ENCODE measurements around the gene USP20. TPM values are rescaled to one million over a fixed set of nuclear protein-coding genes. Genes with fewer than 3 reads are reported as not detected.

USP20 gene
- total RNA-seq, 6 experiments from 2014 or later: 7.5 to 14.0 (median 10.8) TPM

DNA sequence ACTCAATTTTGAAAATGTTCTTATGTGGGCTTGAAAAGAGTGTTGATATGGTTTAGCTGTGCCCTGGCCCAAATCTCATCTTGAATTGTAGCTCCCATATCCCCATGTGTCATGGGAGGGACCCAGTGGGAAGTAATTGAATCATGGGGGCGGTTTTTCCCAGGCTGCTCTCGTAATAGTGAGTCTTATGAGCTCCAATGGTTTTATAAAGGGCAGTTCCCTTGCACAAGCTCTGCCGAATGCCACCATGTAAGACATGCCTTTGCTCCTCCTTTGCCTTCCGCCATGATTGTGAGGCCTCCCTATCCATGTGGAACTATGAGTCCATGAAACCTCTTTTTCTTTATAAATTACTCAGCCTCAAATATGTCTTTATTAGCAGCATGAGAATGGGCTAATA, 71.0 kb downstream of the USP20 start:
- 100% methylated on average over 2 of the region's 4 CpGs for WGBS (ENCODE audit: insufficient coverage, low coverage, low lambda C conversion rate, missing lambda C conversion rate)
- H3K9me3 ChIP-seq: no peaks in the 10 kb centered on the region
- TF ChIP-seq POLR2A (IDR thresholded peaks at IDR 0.05): no peak
- TF ChIP-seq, protein P1, sequence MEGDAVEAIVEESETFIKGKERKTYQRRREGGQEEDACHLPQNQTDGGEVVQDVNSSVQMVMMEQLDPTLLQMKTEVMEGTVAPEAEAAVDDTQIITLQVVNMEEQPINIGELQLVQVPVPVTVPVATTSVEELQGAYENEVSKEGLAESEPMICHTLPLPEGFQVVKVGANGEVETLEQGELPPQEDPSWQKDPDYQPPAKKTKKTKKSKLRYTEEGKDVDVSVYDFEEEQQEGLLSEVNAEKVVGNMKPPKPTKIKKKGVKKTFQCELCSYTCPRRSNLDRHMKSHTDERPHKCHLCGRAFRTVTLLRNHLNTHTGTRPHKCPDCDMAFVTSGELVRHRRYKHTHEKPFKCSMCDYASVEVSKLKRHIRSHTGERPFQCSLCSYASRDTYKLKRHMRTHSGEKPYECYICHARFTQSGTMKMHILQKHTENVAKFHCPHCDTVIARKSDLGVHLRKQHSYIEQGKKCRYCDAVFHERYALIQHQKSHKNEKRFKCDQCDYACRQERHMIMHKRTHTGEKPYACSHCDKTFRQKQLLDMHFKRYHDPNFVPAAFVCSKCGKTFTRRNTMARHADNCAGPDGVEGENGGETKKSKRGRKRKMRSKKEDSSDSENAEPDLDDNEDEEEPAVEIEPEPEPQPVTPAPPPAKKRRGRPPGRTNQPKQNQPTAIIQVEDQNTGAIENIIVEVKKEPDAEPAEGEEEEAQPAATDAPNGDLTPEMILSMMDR (IDR thresholded peaks at IDR 0.05): no peak
- no peaks in the 10 kb centered on the region for H3K27me3 ChIP-seq
- intact Hi-C loops (cut with DNase I): no loop called here
- H3K4me3 ChIP-seq: no peak overlapping the region
- DNase-seq (no peak), ATAC-seq (no peak)
- no peaks in the 10 kb centered on the region for H3K4me1 ChIP-seq
- no peak overlapping the region for H3K27ac ChIP-seq
- peaks cover 0 to 21% (median 4%) of the 10 kb centered on the region in 4 donors for H3K36me3 ChIP-seq

DNA sequence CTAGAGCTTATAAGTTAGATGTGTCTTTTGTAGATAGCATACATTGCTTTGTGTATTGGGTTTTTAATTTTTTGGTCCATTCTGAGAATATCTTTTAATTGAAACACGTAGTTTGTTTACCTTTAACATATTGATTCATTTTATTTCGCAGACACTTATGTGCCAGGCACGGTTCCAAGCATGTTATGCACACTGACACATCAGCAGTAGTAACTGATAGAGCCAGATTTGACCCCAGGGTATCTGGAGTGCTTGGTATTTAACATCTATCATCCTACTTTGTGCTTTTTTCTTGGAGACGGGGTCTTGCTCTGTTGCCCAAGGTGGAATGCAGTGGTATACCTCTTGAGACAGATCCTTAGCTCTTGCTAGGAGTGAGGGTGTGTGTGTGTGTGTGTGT, 71.9 kb downstream of the USP20 start:
- DNase-seq: no peak
- peaks cover 0 to 21% (median 4%) of the 10 kb centered on the region in 4 donors for H3K36me3 ChIP-seq
- 100% methylated on average over 4 of the region's 4 CpGs for WGBS (ENCODE audit: insufficient coverage, low coverage, low lambda C conversion rate, missing lambda C conversion rate)
- H3K4me1 ChIP-seq: no peaks in the 10 kb centered on the region
- no peak overlapping the region for H3K4me3 ChIP-seq
- intact Hi-C loops (cut with DNase I): no loop called here
- no peak overlapping the region for H3K27ac ChIP-seq
- no peaks in the 10 kb centered on the region for H3K9me3 ChIP-seq
- H3K27me3 ChIP-seq: no peaks in the 10 kb centered on the region
- TF ChIP-seq, protein P1 (IDR thresholded peaks at IDR 0.05): no peak
- TF ChIP-seq POLR2A (IDR thresholded peaks at IDR 0.05): no peak
- ATAC-seq: no peak

DNA sequence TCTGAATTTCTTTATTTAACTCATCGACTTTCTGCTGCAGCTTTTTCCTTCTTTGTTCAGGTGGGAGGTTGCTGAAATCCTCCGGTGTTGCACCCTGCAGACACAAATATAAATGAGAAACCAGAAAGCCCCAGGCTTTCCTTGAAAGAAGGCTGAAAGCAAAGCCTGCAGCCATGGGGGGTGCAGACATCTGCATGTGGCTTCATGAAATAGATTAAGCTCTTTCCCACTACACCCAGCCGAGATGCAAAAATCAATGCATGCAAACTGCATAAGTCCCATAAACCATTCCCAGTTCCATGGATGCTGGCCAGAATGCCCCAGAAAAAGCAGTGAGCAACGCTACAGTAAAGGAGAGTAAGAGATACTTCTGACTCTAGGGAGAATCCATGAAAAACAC, 73.6 kb downstream of the USP20 start:
- Histone ChIP-seq H3K4me3 (no peak overlapping the region), H3K27me3 (no peaks in the 10 kb centered on the region), H3K36me3 (peaks cover 0 to 13% (median 4%) of the 10 kb centered on the region in 4 donors), H3K4me1 (no peaks in the 10 kb centered on the region), H3K27ac (no peak overlapping the region), H3K9me3 (no peaks in the 10 kb centered on the region)
- 94% methylated on average over 4 of the region's 4 CpGs for WGBS (ENCODE audit: insufficient coverage, low coverage, low lambda C conversion rate, missing lambda C conversion rate)
- TF ChIP-seq POLR2A (IDR thresholded peaks at IDR 0.05): no peak
- TF ChIP-seq, protein P1 (IDR thresholded peaks at IDR 0.05): no peak
- no peak for ATAC-seq
- intact Hi-C loops (cut with DNase I): no loop called here
- no peak for DNase-seq

DNA sequence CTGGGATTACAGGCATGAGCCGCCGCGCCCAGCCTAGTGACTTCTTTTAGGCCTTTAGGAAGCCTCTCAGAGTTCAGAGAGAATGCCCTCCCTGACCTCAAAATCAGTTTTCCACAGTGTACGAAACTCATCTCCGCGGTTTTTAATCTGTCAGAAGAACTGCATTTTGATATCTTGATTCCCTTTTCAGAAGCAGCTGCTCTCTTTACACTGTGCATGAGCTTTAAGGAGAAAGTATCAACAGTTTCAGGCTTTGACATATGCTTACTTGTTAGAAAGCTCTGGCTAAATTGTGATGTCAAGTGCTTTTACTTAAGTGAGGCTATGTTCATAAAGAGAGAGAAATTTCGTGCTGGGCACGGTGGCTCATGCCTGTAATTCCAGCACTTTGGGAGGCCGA, 74.6 kb downstream of the USP20 start:
- no peak for DNase-seq
- no peaks in the 10 kb centered on the region for H3K4me1 ChIP-seq
- WGBS (ENCODE audit: insufficient coverage, low coverage, low lambda C conversion rate, missing lambda C conversion rate): 94% methylated on average over 7 of the region's 9 CpGs
- H3K4me3 ChIP-seq: no peak overlapping the region
- intact Hi-C loops (cut with DNase I): no loop called here
- no peaks in the 10 kb centered on the region for H3K27me3 ChIP-seq
- no peak for ATAC-seq
- TF ChIP-seq POLR2A (IDR thresholded peaks at IDR 0.05): no peak
- TF ChIP-seq, protein P1 (IDR thresholded peaks at IDR 0.05): no peak
- H3K9me3 ChIP-seq: no peaks in the 10 kb centered on the region
- H3K27ac ChIP-seq: no peak overlapping the region
- H3K36me3 ChIP-seq: peaks cover 0 to 8% (median 4%) of the 10 kb centered on the region in 4 donors
